SK-N-SH (cell line): Measurements from ENCODE around the gene MSH2. TPM values are rescaled to one million over a fixed set of nuclear protein-coding genes. Genes with fewer than 3 reads are reported as not detected.

Source experiments
- CTCF ChIA-PET: fragments of 300-600, 350-600 bp; formaldehyde crosslinking; extraction: SDS; loops from one replicate; lab custom pipeline; 2021; lab: Yijun Ruan, JAX
- POLR2A ChIA-PET: fragments of 350-600 bp; sonication (Branson Sonifier 250); formaldehyde crosslinking; extraction: SDS; loops from one replicate; lab custom pipeline; 2020; ENCODE audit warnings: antibody characterized with exemption, inconsistent platforms; lab: Yijun Ruan, JAX
- DNase-seq: peaks from one replicate; pipeline ENCODE4 v3.0.0; 2012
- H2AFZ ChIP-seq: fragments of 200-600 bp; sonication (generic); 2 replicates; pipeline ENCODE4 v1.8.1; 2016; ENCODE audit warnings: antibody characterized with exemption, mild to moderate bottlenecking, low read depth
- H3F3A ChIP-seq: fragments of 200-600 bp; sonication (generic); replicated peaks from 2 replicates; pipeline ENCODE3; 2016; ENCODE audit warnings: antibody characterized with exemption, mild to moderate bottlenecking; ENCODE audit not compliant: insufficient read depth
- H3K27ac ChIP-seq, 2 experiments: fragments of 200-500 bp in 1 of 2; fragments of 200-600 bp in 1 of 2; sonication (Bioruptor generic) in 1 of 2; sonication (generic), shearing (Covaris generic) in 1 of 2; 2 replicates each; pipeline versions ENCODE4 v1.5.1 to v1.6.1; 2014 to 2016; ENCODE audit warnings: low read depth in 2 of 2, inconsistent platforms in 1 of 2, low read length in 1 of 2, mild to moderate bottlenecking in 1 of 2, mixed read lengths in 1 of 2
- H3K27me3 ChIP-seq: fragments of 200-600 bp; sonication (generic), shearing (Covaris generic); 2 replicates; pipeline ENCODE4 v1.6.1; 2016; ENCODE audit warnings: mixed run types; ENCODE audit not compliant: insufficient read depth
- H3K36me3 ChIP-seq, 2 experiments: fragments of 200-500 bp in 1 of 2; fragments of 200-600 bp in 1 of 2; sonication (Bioruptor generic) in 1 of 2; sonication (generic) in 1 of 2; replicated peaks in 1 of 2; 2 replicates each; pipeline versions ENCODE3 to v1.5.1; 2014 to 2016; ENCODE audit warnings: low read length in 1 of 2, mild to moderate bottlenecking in 1 of 2; ENCODE audit not compliant: insufficient read depth in 2 of 2, control insufficient read depth in 1 of 2
- H3K4me1 ChIP-seq, 2 experiments: fragments of 200-500 bp in 1 of 2; fragments of 200-600 bp in 1 of 2; sonication (Bioruptor generic) in 1 of 2; sonication (generic), shearing (Covaris generic) in 1 of 2; 2 replicates each; pipeline versions ENCODE4 v1.5.1 to v1.6.1; 2014 to 2016; ENCODE audit warnings: low read depth in 1 of 2, low read length in 1 of 2, mixed run types in 1 of 2; ENCODE audit not compliant: insufficient read depth in 2 of 2, control insufficient read depth in 1 of 2
- H3K4me2 ChIP-seq: fragments of 200-600 bp; sonication (generic), shearing (Covaris generic); 2 replicates; pipeline ENCODE4 v1.6.1; 2017; ENCODE audit warnings: mixed run types
- H3K4me3 ChIP-seq, 2 experiments: fragments of 200-500 bp in 1 of 2; fragments of 200-600 bp in 1 of 2; sonication (Bioruptor generic) in 1 of 2; sonication (generic), shearing (Covaris generic) in 1 of 2; 2 replicates each; pipeline versions ENCODE4 v1.5.1 to v1.8.1; 2014 to 2016; ENCODE audit warnings: low read depth in 2 of 2, inconsistent platforms in 1 of 2, low read length in 1 of 2, mild to moderate bottlenecking in 1 of 2, mixed read lengths in 1 of 2, moderate library complexity in 1 of 2
- H3K79me2 ChIP-seq: fragments of 200-600 bp; sonication (generic); 2 replicates; pipeline ENCODE4 v1.8.1; 2017; ENCODE audit warnings: mild to moderate bottlenecking; ENCODE audit not compliant: insufficient read depth
- H3K9ac ChIP-seq: fragments of 200-600 bp; sonication (generic); 2 replicates; pipeline ENCODE4 v1.6.1; 2017; ENCODE audit warnings: mixed run types
- H3K9me2 ChIP-seq: fragments of 200-600 bp; sonication (generic); 2 replicates; pipeline ENCODE4 v1.6.1; 2017; ENCODE audit warnings: mixed run types
- H3K9me3 ChIP-seq: fragments of 200-600 bp; sonication (generic); 2 replicates; pipeline ENCODE4 v1.6.1; 2017; ENCODE audit warnings: mixed run types, mild to moderate bottlenecking, moderate library complexity
- H4K20me1 ChIP-seq: fragments of 200-600 bp; sonication (generic); 2 replicates; pipeline ENCODE4 v1.6.1; 2017; ENCODE audit warnings: mild to moderate bottlenecking, mixed run types; ENCODE audit not compliant: insufficient read depth
- CHD2 ChIP-seq: fragments of 150-350 bp; IDR thresholded peaks from 2 replicates; pipeline ENCODE4 v1.6.1; 2018; ENCODE audit warnings: low read length; ENCODE audit not compliant: partially characterized antibody
- ELF1 ChIP-seq: IDR thresholded peaks from 2 replicates; pipeline ENCODE4 v1.4.0; 2012
- EP300 ChIP-seq, 2 experiments: IDR thresholded peaks; 2 replicates each; pipeline versions ENCODE4 v1.4.0 to v1.6.1; 2012; ENCODE audit warnings: borderline replicate concordance in 1 of 2, low read depth in 1 of 2, low read length in 1 of 2
- EZH2phosphoT487 ChIP-seq: fragments of 200-600 bp; sonication (generic); IDR thresholded peaks from 2 replicates; pipeline ENCODE4 v1.6.1; 2017; ENCODE audit warnings: low read depth, mixed run types, mild to moderate bottlenecking, antibody characterized with exemption, moderate library complexity, borderline replicate concordance
- FOXM1 ChIP-seq: IDR thresholded peaks from 2 replicates; pipeline ENCODE4 v1.4.0; 2012; ENCODE audit warnings: low read depth, mild to moderate bottlenecking
- GABPA ChIP-seq: IDR thresholded peaks from 2 replicates; pipeline ENCODE4 v1.4.0; 2012; ENCODE audit warnings: low read depth, mild to moderate bottlenecking
- JUND ChIP-seq: IDR thresholded peaks from 2 replicates; pipeline ENCODE4 v1.4.0; 2012
- MXI1 ChIP-seq: IDR thresholded peaks from 2 replicates; pipeline ENCODE4 v1.6.1; 2012; ENCODE audit warnings: mild to moderate bottlenecking, low read depth, low read length, improper control_type of control experiment
- NFIC ChIP-seq: IDR thresholded peaks from 2 replicates; pipeline ENCODE4 v1.4.0; 2012; ENCODE audit warnings: borderline replicate concordance
- NRF1 ChIP-seq: IDR thresholded peaks from 2 replicates; pipeline ENCODE4 v1.6.1; 2012; ENCODE audit warnings: low read depth, mild to moderate bottlenecking, low read length
- POLR2AphosphoS5 ChIP-seq: IDR thresholded peaks from 2 replicates; pipeline ENCODE4 v1.6.1; 2012; ENCODE audit warnings: low read depth, low read length
- RAD21 ChIP-seq: IDR thresholded peaks from 2 replicates; pipeline ENCODE4 v1.6.1; 2012; ENCODE audit warnings: mild to moderate bottlenecking, low read length
- RCOR1 ChIP-seq: fragments of 150-350 bp; IDR thresholded peaks from 2 replicates; pipeline ENCODE4 v1.6.1; 2017; ENCODE audit warnings: antibody characterized with exemption, low read length
- RFX5 ChIP-seq: IDR thresholded peaks from 2 replicates; pipeline ENCODE4 v1.6.1; 2012; ENCODE audit warnings: mild to moderate bottlenecking, improper control_type of control experiment, low read length
- RXRA ChIP-seq: IDR thresholded peaks from 2 replicates; pipeline ENCODE4 v1.4.0; 2012; ENCODE audit warnings: low read depth, mild to moderate bottlenecking, borderline replicate concordance
- TAF1 ChIP-seq: IDR thresholded peaks from 2 replicates; pipeline ENCODE4 v1.6.1; 2012; ENCODE audit warnings: low read depth, mild to moderate bottlenecking, low read length, moderate library complexity, borderline replicate concordance
- TCF12 ChIP-seq: IDR thresholded peaks from 2 replicates; pipeline ENCODE4 v1.4.0; 2012
- TEAD4 ChIP-seq: IDR thresholded peaks from 2 replicates; pipeline ENCODE4 v1.4.0; 2012; ENCODE audit warnings: mild to moderate bottlenecking, borderline replicate concordance; ENCODE audit not compliant: insufficient read depth
- WGBS: methylation state at CpG from one replicate; pipeline ENCODE4 v1.1.6; 2017; ENCODE audit warnings: low lambda C conversion rate; 5-methylcytosine and 5-hydroxymethylcytosine counted together
- polyA plus RNA-seq, 3 experiments: library from polyadenylated mRNA; depleted of rRNA; stranded (reverse); fragments of >200 nt; gene quantifications; 2 replicates each; pipeline ENCODE4 v1.2.3, GENCODE V29; 2012
- TF ChIP-seq, protein P1 (sequence below): IDR thresholded peaks from 2 replicates; pipeline ENCODE4; 2012
- TF ChIP-seq, protein P2 (sequence below): fragments of 150-350 bp; IDR thresholded peaks from 2 replicates; pipeline ENCODE4 v1.6.1; 2017; ENCODE audit warnings: antibody characterized with exemption, low read length, low read depth, borderline replicate concordance
- TF ChIP-seq, protein P3 (sequence below): IDR thresholded peaks from 2 replicates; pipeline ENCODE4 v1.4.0; 2012; ENCODE audit warnings: low read depth, borderline replicate concordance
- TF ChIP-seq, protein P4 (sequence below): IDR thresholded peaks from 2 replicates; pipeline ENCODE4 v1.6.1; 2012; ENCODE audit warnings: mild to moderate bottlenecking, low read depth, low read length, moderate library complexity
- TF ChIP-seq, protein P5 (sequence below): IDR thresholded peaks from 2 replicates; pipeline ENCODE4 v1.4.0; 2012; ENCODE audit warnings: low read depth
- TF ChIP-seq, protein P6 (sequence below): IDR thresholded peaks from 2 replicates; pipeline ENCODE4 v1.4.0; 2012; ENCODE audit warnings: low read depth, borderline replicate concordance

The MSH2 gene
- polyA plus RNA-seq (2012; rRNA removed), result 13.7 and 16.4 TPM in 2 replicates
- 21.8 and 22.6 TPM in 2 replicates for polyA plus RNA-seq (2012; cell fraction: cytosol; rRNA removed)
- polyA plus RNA-seq (2012; cell fraction: nucleus; rRNA removed), result 5.5 and 10.7 TPM in 2 replicates

DNA sequence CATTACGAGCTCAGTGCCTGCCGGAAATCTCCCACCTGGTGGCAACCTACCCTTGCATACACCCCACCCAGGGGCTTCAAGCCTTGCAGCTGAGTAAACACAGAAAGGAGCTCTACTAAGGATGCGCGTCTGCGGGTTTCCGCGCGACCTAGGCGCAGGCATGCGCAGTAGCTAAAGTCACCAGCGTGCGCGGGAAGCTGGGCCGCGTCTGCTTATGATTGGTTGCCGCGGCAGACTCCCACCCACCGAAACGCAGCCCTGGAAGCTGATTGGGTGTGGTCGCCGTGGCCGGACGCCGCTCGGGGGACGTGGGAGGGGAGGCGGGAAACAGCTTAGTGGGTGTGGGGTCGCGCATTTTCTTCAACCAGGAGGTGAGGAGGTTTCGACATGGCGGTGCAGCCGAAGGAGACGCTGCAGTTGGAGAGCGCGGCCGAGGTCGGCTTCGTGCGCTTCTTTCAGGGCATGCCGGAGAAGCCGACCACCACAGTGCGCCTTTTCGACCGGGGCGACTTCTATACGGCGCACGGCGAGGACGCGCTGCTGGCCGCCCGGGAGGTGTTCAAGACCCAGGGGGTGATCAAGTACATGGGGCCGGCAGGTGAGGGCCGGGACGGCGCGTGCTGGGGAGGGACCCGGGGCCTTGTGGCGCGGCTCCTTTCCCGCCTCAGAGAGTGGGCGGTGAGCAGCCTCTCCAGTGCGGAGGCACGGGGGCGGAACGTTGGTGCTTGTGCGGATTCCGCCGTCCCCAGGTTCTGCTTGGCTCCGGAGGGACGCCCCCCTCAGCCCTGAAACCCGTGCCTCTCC lies at the start of gene MSH2:
MSH2 (plus strand) TSS at position 352 of the 804 bp plus-strand sequence; CDS start at position 388, 36 bp downstream.
- peak within 1 kb of the TSS; percentile 97 for H2AFZ ChIP-seq
- H3K9me2 ChIP-seq, result no peaks in the 10 kb centered on the region
- peaks cover 0 to 4% of the 10 kb centered on the region in 2 experiments for H3K36me3 ChIP-seq
- CTCF ChIA-PET, result interaction anchor here (0.8 to 2.3 kb wide), 7 partner anchors 9 to 366 kb away, joined by 3 to 12 read pairs (median 5); no protein-coding TSS in a partner anchor
- DNase-seq, result peak; percentile 100
- H3K9ac ChIP-seq, result peak within 1 kb of the TSS; percentile 86
- H4K20me1 ChIP-seq, result no peaks in the 10 kb centered on the region
- peaks cover 6 to 11% of the 10 kb centered on the region in 2 experiments; a peak in 1 of 4 replicates for H3K4me1 ChIP-seq
- peak within 1 kb of the TSS; percentile 79 for H3K4me2 ChIP-seq
- H3K4me3 ChIP-seq, result peak within 1 kb of the TSS; percentile 74 to 96
- H3F3A ChIP-seq, result peaks cover 4% of the 10 kb centered on the region
- H3K27ac ChIP-seq, result peak within 1 kb of the TSS; percentile 50 to 74
- no peaks in the 10 kb centered on the region for H3K9me3 ChIP-seq
- WGBS, result 2% methylated on average over 66 of the region's 73 CpGs
- POLR2A ChIA-PET, result interaction anchor here (0.5 to 1.6 kb wide), 10 partner anchors 8 to 679 kb away, joined by 3 to 9 read pairs (median 3); partner anchors contain the start of gene MSH6
- H3K27me3 ChIP-seq, result no peaks in the 10 kb centered on the region
- peaks cover 51% of the 10 kb centered on the region for H3K79me2 ChIP-seq
- no peak for TF ChIP-seq EZH2phosphoT487
- peak; percentile 92 for TF ChIP-seq POLR2AphosphoS5
- peak; percentile 95 for TF ChIP-seq CHD2
- TF ChIP-seq, protein P1, sequence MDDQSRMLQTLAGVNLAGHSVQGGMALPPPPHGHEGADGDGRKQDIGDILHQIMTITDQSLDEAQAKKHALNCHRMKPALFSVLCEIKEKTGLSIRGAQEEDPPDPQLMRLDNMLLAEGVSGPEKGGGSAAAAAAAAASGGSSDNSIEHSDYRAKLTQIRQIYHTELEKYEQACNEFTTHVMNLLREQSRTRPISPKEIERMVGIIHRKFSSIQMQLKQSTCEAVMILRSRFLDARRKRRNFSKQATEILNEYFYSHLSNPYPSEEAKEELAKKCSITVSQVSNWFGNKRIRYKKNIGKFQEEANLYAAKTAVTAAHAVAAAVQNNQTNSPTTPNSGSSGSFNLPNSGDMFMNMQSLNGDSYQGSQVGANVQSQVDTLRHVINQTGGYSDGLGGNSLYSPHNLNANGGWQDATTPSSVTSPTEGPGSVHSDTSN, result peak; percentile 85
- TF ChIP-seq RFX5, result peak; percentile 38; the same call in 1 of the 2 replicates
- TF ChIP-seq EP300 (IDR thresholded peaks at IDR 0.05; ENCODE audit: borderline replicate concordance in 1 of 2, low read depth in 1 of 2, low read length in 1 of 2), result no peak; a peak in 1 of 4 replicates
- TF ChIP-seq JUND, result no peak
- peak; percentile 11; the same call in 1 of the 2 replicates for TF ChIP-seq ELF1
- TF ChIP-seq, protein P2, sequence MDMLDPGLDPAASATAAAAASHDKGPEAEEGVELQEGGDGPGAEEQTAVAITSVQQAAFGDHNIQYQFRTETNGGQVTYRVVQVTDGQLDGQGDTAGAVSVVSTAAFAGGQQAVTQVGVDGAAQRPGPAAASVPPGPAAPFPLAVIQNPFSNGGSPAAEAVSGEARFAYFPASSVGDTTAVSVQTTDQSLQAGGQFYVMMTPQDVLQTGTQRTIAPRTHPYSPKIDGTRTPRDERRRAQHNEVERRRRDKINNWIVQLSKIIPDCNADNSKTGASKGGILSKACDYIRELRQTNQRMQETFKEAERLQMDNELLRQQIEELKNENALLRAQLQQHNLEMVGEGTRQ, result no peak
- TF ChIP-seq, protein P3, sequence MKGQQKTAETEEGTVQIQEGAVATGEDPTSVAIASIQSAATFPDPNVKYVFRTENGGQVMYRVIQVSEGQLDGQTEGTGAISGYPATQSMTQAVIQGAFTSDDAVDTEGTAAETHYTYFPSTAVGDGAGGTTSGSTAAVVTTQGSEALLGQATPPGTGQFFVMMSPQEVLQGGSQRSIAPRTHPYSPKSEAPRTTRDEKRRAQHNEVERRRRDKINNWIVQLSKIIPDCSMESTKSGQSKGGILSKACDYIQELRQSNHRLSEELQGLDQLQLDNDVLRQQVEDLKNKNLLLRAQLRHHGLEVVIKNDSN, result no peak
- TF ChIP-seq MXI1, result peak; percentile 74
- TF ChIP-seq, protein P4, sequence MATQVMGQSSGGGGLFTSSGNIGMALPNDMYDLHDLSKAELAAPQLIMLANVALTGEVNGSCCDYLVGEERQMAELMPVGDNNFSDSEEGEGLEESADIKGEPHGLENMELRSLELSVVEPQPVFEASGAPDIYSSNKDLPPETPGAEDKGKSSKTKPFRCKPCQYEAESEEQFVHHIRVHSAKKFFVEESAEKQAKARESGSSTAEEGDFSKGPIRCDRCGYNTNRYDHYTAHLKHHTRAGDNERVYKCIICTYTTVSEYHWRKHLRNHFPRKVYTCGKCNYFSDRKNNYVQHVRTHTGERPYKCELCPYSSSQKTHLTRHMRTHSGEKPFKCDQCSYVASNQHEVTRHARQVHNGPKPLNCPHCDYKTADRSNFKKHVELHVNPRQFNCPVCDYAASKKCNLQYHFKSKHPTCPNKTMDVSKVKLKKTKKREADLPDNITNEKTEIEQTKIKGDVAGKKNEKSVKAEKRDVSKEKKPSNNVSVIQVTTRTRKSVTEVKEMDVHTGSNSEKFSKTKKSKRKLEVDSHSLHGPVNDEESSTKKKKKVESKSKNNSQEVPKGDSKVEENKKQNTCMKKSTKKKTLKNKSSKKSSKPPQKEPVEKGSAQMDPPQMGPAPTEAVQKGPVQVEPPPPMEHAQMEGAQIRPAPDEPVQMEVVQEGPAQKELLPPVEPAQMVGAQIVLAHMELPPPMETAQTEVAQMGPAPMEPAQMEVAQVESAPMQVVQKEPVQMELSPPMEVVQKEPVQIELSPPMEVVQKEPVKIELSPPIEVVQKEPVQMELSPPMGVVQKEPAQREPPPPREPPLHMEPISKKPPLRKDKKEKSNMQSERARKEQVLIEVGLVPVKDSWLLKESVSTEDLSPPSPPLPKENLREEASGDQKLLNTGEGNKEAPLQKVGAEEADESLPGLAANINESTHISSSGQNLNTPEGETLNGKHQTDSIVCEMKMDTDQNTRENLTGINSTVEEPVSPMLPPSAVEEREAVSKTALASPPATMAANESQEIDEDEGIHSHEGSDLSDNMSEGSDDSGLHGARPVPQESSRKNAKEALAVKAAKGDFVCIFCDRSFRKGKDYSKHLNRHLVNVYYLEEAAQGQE, result no peak
- TF ChIP-seq TAF1, result peak; percentile 66
- no peak for TF ChIP-seq RCOR1
- TF ChIP-seq RAD21, result no peak; the same call in 1 of the 2 replicates
- no peak for TF ChIP-seq RXRA
- TF ChIP-seq, protein P5, sequence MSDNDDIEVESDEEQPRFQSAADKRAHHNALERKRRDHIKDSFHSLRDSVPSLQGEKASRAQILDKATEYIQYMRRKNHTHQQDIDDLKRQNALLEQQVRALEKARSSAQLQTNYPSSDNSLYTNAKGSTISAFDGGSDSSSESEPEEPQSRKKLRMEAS, result peak; percentile 82
- peak; percentile 95 for TF ChIP-seq NRF1
- TF ChIP-seq NFIC, result no peak
- peak; percentile 61 for TF ChIP-seq GABPA
- no peak for TF ChIP-seq TEAD4
- TF ChIP-seq FOXM1, result no peak
- TF ChIP-seq TCF12, result peak; percentile 9; the same call in 1 of the 2 replicates
- TF ChIP-seq, protein P6, sequence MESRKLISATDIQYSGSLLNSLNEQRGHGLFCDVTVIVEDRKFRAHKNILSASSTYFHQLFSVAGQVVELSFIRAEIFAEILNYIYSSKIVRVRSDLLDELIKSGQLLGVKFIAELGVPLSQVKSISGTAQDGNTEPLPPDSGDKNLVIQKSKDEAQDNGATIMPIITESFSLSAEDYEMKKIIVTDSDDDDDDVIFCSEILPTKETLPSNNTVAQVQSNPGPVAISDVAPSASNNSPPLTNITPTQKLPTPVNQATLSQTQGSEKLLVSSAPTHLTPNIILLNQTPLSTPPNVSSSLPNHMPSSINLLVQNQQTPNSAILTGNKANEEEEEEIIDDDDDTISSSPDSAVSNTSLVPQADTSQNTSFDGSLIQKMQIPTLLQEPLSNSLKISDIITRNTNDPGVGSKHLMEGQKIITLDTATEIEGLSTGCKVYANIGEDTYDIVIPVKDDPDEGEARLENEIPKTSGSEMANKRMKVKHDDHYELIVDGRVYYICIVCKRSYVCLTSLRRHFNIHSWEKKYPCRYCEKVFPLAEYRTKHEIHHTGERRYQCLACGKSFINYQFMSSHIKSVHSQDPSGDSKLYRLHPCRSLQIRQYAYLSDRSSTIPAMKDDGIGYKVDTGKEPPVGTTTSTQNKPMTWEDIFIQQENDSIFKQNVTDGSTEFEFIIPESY, result no peak
